GDM1 (cell line): Measurements from ENCODE around the gene TH.
"Not testable (repeated sequence)": the region's sequence is repeated elsewhere in the genome, so short reads cannot be mapped to it uniquely, and the experiment has no call there.

ENCODE experiments used
- DNase-seq: peaks from one replicate; lab custom pipeline; 2025; lab: John Stamatoyannopoulos, UW

Gene TH

DNA sequence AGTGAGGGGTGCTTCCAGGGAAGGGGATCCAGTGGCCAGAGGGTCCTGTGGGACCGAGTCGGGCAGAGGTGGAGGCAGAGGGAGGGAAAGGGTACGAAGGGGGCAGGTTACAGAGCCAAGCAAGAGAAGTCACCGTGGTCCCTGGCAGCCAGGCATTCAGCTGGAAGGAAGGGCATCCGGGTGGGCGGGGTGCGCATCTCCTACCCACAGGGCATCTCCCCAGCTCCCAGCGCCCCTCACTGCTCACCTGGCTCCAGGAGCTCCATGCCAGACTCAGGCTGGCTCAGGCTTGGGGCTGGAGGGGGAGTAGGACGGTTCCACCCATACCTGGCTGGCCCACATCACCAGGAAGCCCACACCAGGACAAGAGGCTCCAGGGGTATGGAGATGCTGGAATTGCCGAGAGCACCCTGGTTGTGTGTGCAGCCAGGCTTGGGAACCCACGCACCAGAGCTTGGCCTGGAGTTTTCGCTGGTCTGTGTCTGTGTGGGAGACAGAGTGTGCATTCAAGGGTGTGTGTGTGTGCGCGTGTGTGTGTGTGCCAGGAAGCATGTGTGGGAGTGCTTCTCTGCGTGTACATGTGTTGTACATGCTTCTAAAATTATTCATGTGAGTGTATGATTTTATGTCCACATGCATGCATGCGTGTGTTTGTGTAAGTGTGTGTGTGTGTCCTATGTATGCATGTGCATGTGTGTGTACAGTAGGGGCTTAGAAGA is 6.6 kb upstream of the TH start:
- not testable (repeated sequence) for DNase-seq

DNA sequence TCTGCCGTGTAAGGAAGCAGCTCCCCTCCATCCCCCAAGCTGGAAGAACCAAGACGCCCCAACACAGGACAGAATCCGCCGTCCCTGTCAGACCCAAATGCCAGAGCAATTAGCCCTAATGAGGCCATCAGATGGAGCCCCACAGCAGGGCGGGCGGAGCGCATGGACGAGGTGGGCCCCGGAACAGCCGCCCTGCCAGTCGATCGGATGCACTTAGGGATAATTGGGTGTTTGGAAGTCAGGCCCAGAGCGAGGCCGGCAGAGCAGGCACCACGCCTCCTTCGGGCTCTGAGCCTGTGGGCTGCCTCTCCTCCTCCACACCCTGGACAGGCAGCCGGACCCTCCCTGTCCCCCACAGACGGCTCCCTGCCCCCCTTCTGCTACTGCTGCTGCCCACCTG is 5.5 kb upstream of the TH start:
- DNase-seq: no peak

DNA sequence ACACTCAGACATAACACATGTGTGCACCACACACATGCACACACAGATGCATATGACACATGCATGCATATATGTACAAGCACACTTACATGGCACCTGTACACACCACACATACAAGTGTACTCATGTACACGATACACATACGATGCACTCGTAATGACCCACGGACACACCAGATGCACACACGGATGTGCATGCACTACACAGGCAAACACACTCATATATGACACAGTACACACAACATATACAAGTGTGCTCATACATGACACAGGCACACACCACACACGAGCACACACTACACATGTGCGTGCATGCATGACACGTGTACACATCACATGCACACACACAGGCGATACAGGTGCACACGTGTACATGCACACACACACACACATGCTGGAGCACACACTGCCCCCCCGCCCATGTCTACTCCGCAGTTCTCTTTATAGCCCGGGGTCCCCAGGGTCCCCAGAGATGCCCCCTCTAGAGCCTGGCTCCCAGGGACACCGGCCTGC is 4.8 kb upstream of the TH start:
- no peak for DNase-seq

DNA sequence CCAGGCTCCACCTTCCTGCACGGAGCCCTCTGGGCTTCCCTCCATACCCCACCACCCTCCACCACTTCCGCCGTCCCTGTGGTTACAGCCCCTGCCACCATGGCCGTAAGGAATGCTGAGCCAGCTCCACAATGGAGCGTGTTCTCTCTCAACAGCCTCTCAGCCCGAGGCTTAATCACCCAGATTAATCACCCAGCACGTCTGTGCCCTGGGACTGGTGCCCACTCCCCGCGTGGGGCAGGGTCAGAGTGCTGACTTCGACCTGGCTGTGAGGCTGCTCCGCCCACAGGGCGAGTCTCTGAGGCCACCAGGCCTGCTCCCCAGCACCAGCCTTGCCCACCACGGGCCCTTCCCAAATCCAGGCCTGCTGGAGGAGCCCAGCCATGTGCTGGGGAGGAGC is 4.0 kb upstream of the TH start:
- DNase-seq: no peak

DNA sequence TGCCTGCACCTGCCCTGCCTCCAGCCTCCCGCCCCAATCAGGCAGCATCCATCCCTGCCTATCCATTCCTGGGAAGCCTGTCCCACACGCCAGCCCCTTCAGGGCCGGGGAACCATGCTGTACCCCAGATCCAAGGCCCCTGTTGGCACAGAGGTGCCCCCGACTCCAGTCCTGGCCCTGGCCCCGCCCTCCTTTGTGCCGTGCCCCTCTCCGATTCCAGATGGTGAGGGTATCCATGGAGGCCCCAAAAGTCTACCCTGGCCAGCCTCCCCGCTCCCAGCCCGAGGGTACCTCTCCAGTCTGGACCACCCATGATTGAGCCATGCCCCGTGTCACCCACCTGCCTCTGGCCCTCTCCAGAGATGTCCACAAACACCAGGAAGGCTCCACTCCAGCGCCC is 2.7 kb upstream of the TH start:
- no peak for DNase-seq

DNA sequence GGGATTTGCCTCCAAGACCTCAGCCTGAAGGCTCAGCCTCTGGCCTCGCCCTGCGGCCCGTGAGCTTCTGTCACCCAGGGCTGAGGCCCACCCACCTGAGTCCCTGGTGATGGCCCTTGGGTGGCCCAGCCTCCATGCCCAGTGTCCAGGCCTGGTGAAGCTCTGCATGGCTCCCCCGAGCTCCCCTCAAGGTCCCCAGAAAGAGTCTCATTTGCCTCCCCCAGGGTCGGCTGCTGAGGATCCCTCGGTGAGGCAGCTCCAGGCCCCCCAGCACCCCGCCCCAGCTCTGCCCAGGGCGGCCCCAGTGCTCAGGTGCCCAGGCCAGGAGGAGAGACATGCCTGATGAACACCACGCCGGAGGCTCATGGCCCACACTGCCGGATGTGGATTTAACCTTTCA is 2.1 kb upstream of the TH start:
- no peak for DNase-seq

DNA sequence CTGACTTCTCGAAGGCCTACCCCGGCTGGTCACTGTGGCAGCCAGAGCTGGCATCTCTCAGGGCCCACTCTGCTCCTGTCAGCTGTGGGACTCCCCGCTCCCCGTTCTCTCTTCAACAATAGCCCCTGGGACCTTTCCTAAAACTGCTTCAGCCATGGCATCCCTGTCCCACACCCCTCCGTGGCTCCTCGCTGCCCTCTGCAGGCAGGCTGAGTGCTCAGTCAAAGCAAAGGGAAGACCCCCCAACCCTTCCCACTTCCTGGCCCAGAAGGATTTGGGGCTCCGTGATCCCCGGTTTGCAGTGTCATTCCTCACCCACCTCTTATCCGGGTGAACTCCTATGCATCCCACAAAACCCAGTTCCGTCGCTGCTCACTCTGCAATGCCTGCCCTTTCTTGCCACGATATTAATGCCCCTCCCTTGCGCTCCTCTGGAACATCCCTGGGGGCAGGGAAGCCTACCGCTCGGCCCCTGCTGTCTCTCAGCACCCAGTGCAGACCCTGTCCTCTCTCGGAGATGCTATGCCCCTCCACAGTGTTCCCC is 1.6 kb upstream of the TH start:
- no peak for DNase-seq

DNA sequence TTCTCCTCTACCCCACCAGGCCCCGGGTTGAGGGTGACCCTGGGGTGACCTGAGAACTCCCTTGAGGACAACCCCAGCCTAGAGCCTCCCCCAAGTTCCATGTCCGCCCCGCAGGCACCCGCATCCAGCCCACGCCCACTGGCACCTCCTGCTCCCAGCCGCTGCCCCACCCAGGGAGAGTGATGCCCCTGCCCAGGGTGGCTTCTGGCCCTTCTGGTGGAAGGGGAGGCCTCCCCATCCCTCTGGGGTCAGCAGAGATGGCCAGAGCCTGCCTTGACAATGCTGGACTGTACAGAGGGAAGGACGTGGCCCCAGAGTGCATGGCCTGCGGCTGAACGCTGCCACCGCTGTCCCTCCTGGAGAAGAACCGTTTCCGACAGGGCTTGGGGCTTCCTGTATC is 1.1 kb upstream of the TH start:
- no peak for DNase-seq

DNA sequence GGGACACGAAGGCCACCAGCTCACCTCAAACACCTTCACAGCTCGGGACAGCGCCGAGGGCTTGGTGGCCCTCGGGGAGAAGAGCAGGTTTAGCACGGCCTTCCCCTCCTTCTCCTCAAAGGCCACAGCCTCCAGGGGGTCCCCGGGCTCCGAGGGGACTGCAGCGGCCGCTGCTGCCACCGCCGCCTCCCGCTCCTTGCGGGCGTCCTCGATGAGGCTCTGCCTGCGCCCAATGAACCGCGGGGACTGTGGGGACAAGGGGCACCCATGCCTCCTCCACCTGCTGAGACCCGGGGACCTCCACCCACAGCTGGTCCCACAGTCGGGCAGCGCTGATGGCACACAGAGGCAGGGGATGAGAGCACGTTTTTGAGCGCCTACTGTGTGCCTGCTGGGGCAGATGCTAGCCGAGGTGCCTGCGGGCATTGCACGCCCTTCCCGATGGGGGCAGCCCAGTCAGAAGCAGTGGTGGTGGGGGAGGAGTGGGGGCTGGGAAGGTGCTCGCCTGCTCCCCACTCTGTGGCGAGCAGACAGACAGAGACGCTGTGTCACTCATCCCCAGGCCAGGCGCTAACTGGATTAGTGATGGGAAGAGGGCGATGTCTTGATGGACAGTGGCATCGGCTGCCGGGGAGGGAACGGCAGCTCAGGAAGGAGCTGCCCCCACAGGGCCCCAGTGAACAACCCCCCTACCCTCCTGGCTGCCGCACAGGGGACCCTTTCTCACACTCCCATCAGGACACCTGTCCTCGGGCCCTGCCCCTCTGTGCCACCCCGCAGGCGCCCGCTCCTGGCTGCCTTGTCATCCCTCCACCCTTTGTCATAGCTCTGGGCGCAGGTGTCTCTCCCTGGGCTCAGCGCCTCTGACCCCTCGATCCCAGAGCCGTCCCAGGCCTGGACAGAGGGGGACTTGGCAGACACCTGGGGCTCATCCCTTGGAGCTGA is 1.7 kb downstream of the TH start:
- DNase-seq: no peak

DNA sequence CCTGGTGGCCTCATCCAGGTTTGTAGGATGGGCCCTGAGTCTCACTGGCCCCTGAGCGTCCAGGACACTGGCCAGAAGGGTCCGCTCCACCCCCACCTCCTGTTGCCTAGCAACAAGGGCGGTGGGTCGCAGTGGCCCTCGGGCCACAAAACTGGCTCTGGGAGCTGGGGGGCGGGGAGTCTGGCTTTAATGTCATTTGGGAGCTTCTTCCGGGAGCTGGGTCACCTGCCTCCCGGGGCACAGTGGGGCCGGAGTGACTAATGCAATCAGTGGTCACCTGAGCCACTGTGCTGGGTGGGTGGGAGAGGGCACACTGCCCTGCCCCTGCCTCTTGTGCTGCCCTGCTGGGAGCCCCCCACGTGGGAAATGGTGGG is 2.6 kb downstream of the TH start:
- DNase-seq: no peak

DNA sequence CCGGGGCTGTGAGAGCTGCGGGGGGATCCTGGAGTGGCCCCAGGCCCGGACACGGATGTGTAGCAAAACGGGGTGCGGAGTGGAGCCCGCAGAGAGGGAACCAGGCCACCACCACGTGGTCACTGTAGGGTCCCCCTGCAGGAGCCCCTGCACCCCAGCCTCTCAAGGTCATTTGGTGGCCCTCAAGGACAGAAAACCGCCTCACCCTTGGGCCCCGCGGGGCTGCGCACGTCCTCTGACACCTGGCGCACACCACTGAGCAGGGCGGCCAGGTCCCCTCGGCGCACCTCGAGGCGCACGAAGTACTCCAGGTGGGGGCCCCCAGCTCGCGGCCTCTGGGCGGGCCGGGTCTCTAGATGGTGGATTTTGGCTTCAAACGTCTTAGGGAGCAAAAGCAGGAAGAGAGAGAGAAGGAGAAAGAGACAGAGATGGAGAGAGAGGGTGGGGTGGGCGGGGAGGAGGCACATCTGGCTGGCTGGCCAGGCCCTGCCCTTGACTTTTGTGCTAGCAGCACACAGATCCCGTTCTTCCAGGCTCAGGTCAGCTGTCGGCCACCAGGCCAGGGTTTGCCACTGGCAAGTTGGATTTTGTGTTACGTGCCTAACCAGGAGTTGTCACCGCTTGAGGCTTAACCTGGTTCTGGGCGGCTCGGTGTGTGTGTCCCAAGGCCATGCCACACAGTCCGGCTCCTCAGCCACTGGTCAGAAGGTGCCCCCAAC is 3.2 kb downstream of the TH start:
- DNase-seq: no peak

DNA sequence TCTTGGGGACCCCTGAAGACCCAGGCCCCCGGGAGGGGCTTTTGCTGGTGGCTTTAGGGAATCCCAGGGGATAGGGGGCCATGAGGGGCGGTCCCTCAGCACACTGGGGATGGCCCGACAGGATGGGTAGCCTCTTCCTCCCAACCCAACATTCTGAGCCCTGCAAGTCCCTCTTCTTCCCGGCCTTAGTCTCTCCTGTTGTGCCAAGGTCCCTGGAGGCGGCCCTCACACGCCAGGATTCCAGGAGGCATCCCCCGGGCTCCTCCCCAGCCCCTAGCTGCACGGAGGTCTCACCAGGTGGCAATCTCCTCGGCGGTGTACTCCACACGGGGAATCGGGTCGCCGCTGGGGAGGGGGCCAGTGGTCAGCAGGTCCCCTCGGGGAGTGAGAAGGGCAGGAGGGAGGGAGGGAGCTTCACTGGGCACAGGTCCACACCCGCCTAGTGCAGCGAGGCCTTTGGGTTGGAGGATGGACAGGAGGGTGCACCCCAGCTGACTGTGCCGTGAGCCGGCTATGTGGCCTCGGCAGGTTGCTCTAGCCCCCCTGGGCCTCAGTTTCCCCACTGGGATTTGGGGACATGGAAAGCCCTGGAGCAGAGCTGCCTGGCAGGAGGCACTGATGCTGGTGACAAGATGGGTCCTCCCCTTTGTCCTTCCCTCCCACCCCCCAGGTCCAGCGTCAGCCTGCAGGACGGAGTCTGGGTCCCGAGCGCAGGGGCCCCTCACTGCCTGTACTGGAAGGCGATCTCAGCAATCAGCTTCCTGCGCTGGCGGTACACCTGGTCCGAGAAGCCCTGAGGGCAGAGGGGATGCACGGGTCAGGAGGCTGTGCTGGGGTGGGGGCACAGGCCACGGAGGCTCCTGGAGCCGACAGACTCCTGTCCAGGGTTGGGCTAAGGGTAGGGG is 4.2 kb downstream of the TH start:
- no peak for DNase-seq

DNA sequence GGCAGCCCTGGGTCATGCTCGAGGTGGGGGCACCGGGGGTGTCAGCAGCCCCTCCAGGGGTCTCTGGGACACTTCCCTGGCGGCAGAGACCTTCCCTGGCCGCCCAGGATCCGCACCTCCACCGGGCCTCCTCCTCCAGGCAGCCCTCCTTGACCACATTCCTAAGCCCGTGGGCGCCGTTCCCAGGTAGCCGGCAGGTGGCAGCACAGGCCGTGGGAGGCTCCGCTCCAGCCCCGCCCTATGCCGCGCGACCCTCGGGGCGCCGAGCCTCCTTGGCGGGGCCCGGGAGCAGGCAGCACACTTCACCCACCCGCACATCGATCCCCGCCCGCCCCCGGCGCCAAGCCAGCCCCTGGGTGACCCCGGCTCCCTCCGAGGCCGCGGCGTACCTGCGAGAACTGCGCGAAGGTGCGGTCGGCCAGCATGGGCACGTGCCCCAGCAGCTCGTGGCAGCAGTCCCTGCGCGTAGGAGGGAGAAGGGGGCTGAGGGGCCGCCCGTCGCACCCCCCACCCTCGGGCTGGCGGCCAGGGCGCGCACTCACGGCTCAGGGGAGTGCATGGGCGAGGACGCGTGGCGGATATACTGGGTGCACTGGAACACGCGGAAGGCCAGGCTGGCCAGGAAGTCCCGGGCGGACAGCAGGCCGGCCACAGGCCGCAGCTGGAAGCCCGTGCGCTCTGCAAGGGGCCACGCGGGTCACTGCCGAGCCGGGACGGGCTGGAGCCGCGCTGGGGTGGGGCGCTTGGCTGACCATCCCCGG is 5.3 kb downstream of the TH start:
- no peak for DNase-seq

DNA sequence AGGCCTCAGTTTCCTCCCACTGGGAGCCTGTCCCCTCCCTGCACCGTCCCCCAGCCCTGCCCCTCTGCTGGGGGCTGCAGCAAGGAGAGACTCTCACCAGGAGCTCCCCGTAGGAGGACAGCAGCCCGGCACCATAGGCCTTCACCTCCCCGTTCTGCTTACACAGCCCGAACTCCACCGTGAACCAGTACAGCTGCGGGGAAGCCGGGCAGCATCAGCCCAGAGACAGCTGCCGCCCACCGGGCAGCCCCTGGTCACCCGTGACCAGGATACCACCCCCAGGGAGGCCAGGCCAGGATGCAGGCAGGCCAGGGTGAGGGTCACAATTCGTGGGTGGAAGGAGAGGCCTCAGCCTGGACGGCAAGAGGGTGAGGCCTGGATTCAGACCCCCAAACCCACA is 6.0 kb downstream of the TH start:
- no peak for DNase-seq

DNA sequence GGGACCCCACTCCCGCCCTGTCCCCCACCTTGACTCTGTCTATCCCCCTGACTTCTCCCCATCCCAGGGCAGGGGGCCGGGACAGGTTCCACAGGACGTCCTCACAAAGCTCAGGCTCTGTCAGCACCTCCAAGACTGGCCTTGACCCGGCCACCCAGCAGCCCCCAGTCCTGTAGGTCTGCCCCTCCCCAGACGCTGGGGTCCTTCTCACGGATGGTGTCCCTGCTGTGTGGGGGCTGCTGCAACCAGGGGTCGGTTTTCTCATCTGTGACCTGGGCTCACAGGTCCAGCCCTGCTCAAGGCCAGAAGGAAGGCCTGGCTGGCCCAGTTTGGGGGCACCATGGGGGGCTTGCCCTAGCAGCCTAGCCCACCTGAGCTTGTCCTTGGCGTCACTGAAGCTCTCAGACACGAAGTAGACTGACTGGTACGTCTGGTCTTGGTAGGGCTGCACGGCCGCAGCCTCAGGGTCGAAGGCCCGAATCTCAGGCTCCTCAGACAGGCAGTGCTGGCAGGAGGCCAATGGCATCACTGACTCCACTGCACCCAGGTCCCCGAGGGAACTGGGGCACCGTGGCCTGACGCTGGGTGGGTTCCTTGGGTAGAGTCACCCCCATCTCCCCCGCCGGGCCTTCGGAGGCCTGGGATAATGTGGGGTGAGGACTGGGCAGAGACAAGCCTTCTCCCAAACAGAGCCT is 6.6 kb downstream of the TH start:
- DNase-seq: no peak

DNA sequence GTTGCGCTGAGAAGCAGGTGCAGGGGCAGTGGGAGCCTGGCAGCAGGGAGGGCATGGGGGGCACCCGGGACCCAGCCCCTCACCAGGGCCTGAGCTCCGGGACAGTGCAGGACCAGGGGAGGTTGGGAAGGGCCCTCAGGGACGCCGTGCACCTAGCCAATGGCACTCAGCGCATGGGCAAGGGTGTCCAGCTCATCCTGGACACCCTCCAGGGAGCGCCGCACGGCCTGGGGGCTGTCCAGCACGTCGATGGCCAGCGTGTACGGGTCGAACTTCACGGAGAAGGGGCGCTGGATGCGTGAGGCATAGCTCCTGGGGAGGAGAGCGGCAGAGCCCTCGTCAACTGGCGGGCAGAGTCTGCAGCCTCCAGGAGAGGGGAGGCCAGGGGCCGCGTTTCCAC is 7.5 kb downstream of the TH start:
- DNase-seq: no peak

DNA sequence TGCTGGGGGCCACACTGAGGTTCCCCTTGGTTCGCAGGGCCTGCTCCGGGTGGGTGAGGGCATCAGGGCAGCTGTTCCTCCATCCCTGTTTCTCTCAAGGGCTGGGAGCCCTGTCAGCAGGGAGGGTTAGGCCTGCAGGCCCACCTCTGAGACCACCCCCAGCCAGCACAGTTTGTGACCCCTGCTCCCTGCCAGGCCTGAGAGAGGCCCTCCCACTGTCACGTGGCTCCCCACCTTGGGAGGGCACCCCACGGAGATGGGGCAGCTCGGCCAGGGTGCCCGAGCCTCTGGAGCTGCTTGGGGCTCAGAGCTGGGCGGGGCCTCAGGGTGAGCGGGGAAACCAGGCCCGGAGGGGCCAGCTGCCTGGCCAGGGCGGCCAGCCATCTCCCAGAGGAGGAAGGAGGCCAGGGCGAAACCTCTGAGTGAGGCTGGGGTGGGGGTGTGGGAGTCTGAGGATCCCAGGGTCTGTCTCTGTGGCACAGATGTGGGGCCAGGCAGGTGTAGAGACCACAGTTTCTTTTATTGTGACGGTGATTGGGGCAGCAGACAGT is 8.1 kb downstream of the TH start:
- no peak for DNase-seq

DNA sequence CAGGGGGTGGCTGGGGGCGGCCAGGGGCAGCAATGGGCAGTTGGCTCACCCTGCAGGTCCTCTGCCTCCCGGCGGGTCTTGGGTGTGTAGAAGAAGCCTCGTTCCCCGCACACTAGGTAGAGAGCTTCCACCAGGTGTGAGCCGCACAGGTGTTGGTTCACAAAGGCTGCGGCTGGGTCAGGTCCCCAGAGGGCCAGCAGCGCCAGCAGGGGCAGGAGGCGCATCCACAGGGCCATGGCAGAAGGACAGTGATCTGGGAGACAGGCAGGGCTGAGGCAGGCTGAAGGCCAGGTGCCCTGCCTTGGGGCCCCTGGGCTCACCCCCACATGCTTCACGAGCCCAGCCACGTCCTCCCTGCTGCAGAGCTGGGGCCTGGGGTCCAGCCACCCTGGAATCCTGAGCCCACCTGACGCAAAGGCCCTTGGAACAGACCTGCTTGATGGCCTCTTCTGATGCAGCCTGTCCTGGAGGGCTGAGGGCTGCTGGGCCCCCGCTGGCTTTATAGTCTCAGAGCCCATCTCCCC is 10.8 kb downstream of the TH start, which contains the start of gene INS:
INS (minus strand) TSS at position 474 of the 524 bp plus-strand sequence; CDS start at position 236, 238 bp downstream.
- no peak for DNase-seq
